HepG2 (cell line): ENCODE data around the gene NISCH.
A peak's percentile ranks its signal among the peaks of the same experiment; 100 is the strongest.

Experiments used
- ARNTL ChIP-seq: sonication (generic); formaldehyde crosslinking; IDR thresholded peaks from 2 replicates; pipeline ENCODE4 v1.4.0; 2020; ENCODE audit warnings: mild to moderate bottlenecking, missing genetic modification reagents
- CBX5 ChIP-seq: sonication (generic); formaldehyde crosslinking; IDR thresholded peaks from 2 replicates; pipeline ENCODE4 v1.4.0; 2020; ENCODE audit warnings: missing genetic modification reagents, borderline replicate concordance
- EZH2 ChIP-seq: conservative IDR thresholded peaks from 2 replicates; pipeline ENCODE4 v1.6.1; 2012; ENCODE audit warnings: mild to moderate bottlenecking, low read depth, low read length, moderate library complexity
- NFIC ChIP-seq: IDR thresholded peaks from 2 replicates; pipeline ENCODE4 v1.6.1; 2012; ENCODE audit warnings: mild to moderate bottlenecking, low read length, inconsistent platforms
- ZFP1 ChIP-seq: IDR thresholded peaks from 2 replicates; pipeline ENCODE4 v1.6.1; 2016
- ZNF660 ChIP-seq: sonication (generic); formaldehyde crosslinking; IDR thresholded peaks from 2 replicates; pipeline ENCODE4 v1.5.1; 2020; ENCODE audit warnings: mild to moderate bottlenecking, low read depth, missing genetic modification reagents, borderline replicate concordance
- TF ChIP-seq, protein P1 (sequence below), 2 experiments: IDR thresholded peaks; 2 replicates each; pipeline ENCODE4 v1.6.1; 2011 to 2012; ENCODE audit warnings: low read length in 2 of 2, borderline replicate concordance in 1 of 2, low read depth in 1 of 2, mild to moderate bottlenecking in 1 of 2, moderate library complexity in 1 of 2
- TF ChIP-seq, protein P2 (sequence below): IDR thresholded peaks from 2 replicates; pipeline ENCODE4 v1.6.1; 2012; ENCODE audit warnings: low read length, improper control_type of control experiment
- TF ChIP-seq, protein P3 (sequence below): sonication (generic); formaldehyde crosslinking; IDR thresholded peaks from 2 replicates; pipeline ENCODE4 v1.5.0; 2020; ENCODE audit warnings: mild to moderate bottlenecking, missing genetic modification reagents, moderate library complexity
- TF ChIP-seq, protein P4 (sequence below): sonication (generic); formaldehyde crosslinking; IDR thresholded peaks from 2 replicates; pipeline ENCODE4 v1.4.0; 2020; ENCODE audit warnings: mild to moderate bottlenecking, missing genetic modification reagents, borderline replicate concordance
- TF ChIP-seq, protein P5 (sequence below): IDR thresholded peaks from 2 replicates; pipeline ENCODE4 v1.6.1; 2012; ENCODE audit warnings: inconsistent platforms

DNA sequence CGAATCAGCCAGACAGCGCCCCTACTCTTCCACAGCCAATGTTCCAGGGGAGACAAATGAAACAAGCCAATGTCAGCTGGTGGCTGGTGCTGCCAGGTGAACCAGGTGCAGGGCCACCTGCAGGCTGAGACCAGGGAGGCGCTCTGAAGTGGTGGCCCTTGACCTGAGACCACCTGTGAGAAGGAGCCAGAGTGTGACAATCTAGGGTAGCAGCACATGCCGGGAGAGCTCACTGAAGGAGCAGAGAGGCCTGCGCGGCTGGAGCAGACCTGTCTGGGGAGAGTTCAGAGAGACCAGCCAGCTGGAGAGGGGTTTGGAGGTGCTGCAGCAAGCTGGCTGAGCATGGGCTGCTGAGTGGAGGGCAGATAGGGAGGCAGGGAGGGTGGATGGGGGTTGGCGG, 39.0 kb downstream of the NISCH start:
- TF ChIP-seq ZFP1 (CRISPR knock-in tag) (no peak), ZNF660 (no peak), ARNTL (CRISPR knock-in tag) (no peak), NFIC (no peak), EZH2 (no peak), CBX5 (CRISPR knock-in tag) (no peak)
- TF ChIP-seq, protein P1, sequence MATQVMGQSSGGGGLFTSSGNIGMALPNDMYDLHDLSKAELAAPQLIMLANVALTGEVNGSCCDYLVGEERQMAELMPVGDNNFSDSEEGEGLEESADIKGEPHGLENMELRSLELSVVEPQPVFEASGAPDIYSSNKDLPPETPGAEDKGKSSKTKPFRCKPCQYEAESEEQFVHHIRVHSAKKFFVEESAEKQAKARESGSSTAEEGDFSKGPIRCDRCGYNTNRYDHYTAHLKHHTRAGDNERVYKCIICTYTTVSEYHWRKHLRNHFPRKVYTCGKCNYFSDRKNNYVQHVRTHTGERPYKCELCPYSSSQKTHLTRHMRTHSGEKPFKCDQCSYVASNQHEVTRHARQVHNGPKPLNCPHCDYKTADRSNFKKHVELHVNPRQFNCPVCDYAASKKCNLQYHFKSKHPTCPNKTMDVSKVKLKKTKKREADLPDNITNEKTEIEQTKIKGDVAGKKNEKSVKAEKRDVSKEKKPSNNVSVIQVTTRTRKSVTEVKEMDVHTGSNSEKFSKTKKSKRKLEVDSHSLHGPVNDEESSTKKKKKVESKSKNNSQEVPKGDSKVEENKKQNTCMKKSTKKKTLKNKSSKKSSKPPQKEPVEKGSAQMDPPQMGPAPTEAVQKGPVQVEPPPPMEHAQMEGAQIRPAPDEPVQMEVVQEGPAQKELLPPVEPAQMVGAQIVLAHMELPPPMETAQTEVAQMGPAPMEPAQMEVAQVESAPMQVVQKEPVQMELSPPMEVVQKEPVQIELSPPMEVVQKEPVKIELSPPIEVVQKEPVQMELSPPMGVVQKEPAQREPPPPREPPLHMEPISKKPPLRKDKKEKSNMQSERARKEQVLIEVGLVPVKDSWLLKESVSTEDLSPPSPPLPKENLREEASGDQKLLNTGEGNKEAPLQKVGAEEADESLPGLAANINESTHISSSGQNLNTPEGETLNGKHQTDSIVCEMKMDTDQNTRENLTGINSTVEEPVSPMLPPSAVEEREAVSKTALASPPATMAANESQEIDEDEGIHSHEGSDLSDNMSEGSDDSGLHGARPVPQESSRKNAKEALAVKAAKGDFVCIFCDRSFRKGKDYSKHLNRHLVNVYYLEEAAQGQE (IDR thresholded peaks at IDR 0.05; ENCODE audit: borderline replicate concordance in 1 of 2, low read depth in 1 of 2, low read length in 2 of 2), result no peak
- TF ChIP-seq, protein P2, sequence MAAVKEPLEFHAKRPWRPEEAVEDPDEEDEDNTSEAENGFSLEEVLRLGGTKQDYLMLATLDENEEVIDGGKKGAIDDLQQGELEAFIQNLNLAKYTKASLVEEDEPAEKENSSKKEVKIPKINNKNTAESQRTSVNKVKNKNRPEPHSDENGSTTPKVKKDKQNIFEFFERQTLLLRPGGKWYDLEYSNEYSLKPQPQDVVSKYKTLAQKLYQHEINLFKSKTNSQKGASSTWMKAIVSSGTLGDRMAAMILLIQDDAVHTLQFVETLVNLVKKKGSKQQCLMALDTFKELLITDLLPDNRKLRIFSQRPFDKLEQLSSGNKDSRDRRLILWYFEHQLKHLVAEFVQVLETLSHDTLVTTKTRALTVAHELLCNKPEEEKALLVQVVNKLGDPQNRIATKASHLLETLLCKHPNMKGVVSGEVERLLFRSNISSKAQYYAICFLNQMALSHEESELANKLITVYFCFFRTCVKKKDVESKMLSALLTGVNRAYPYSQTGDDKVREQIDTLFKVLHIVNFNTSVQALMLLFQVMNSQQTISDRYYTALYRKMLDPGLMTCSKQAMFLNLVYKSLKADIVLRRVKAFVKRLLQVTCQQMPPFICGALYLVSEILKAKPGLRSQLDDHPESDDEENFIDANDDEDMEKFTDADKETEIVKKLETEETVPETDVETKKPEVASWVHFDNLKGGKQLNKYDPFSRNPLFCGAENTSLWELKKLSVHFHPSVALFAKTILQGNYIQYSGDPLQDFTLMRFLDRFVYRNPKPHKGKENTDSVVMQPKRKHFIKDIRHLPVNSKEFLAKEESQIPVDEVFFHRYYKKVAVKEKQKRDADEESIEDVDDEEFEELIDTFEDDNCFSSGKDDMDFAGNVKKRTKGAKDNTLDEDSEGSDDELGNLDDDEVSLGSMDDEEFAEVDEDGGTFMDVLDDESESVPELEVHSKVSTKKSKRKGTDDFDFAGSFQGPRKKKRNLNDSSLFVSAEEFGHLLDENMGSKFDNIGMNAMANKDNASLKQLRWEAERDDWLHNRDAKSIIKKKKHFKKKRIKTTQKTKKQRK, result no peak
- TF ChIP-seq, protein P3, sequence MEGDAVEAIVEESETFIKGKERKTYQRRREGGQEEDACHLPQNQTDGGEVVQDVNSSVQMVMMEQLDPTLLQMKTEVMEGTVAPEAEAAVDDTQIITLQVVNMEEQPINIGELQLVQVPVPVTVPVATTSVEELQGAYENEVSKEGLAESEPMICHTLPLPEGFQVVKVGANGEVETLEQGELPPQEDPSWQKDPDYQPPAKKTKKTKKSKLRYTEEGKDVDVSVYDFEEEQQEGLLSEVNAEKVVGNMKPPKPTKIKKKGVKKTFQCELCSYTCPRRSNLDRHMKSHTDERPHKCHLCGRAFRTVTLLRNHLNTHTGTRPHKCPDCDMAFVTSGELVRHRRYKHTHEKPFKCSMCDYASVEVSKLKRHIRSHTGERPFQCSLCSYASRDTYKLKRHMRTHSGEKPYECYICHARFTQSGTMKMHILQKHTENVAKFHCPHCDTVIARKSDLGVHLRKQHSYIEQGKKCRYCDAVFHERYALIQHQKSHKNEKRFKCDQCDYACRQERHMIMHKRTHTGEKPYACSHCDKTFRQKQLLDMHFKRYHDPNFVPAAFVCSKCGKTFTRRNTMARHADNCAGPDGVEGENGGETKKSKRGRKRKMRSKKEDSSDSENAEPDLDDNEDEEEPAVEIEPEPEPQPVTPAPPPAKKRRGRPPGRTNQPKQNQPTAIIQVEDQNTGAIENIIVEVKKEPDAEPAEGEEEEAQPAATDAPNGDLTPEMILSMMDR (CRISPR knock-in tag), result 0 out of 2 replicates have a peak, but pooled peaks have one; percentile 6
- TF ChIP-seq, protein P4, sequence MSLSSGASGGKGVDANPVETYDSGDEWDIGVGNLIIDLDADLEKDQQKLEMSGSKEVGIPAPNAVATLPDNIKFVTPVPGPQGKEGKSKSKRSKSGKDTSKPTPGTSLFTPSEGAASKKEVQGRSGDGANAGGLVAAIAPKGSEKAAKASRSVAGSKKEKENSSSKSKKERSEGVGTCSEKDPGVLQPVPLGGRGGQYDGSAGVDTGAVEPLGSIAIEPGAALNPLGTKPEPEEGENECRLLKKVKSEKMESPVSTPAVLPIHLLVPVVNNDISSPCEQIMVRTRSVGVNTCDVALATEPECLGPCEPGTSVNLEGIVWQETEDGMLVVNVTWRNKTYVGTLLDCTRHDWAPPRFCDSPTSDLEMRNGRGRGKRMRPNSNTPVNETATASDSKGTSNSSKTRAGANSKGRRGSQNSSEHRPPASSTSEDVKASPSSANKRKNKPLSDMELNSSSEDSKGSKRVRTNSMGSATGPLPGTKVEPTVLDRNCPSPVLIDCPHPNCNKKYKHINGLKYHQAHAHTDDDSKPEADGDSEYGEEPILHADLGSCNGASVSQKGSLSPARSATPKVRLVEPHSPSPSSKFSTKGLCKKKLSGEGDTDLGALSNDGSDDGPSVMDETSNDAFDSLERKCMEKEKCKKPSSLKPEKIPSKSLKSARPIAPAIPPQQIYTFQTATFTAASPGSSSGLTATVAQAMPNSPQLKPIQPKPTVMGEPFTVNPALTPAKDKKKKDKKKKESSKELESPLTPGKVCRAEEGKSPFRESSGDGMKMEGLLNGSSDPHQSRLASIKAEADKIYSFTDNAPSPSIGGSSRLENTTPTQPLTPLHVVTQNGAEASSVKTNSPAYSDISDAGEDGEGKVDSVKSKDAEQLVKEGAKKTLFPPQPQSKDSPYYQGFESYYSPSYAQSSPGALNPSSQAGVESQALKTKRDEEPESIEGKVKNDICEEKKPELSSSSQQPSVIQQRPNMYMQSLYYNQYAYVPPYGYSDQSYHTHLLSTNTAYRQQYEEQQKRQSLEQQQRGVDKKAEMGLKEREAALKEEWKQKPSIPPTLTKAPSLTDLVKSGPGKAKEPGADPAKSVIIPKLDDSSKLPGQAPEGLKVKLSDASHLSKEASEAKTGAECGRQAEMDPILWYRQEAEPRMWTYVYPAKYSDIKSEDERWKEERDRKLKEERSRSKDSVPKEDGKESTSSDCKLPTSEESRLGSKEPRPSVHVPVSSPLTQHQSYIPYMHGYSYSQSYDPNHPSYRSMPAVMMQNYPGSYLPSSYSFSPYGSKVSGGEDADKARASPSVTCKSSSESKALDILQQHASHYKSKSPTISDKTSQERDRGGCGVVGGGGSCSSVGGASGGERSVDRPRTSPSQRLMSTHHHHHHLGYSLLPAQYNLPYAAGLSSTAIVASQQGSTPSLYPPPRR (CRISPR knock-in tag), result no peak
- TF ChIP-seq, protein P5, sequence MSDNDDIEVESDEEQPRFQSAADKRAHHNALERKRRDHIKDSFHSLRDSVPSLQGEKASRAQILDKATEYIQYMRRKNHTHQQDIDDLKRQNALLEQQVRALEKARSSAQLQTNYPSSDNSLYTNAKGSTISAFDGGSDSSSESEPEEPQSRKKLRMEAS, result no peak
